ENCODE results near the gene TMEM91. TPM values are rescaled to one million over a fixed set of nuclear protein-coding genes. Genes with fewer than 3 reads are reported as not detected.

Gene TMEM91
- total and polyA plus RNA-seq, 2 donors (not counting 3 experiments of a cell fraction or from before 2014, with no cell fraction given) = 9.0 to 13.2 TPM

GRCh38 chr19:41359741-41360140 lies 16.6 kb upstream of the TMEM91 start:
- H4K20me1 ChIP-seq (replicated peaks; ENCODE audit: control insufficient read depth, extremely low read depth, insufficient read depth, low read length) = no peaks in the 10 kb centered on the region
- no peak overlapping the region for H3K9ac ChIP-seq (replicated peaks; ENCODE audit: extremely low read depth, insufficient read depth, low read length)
- no peak for DNase-seq (ENCODE audit: low read depth, low spot score)
- no peaks in the 10 kb centered on the region for H3K9me1 ChIP-seq (replicated peaks; ENCODE audit: control insufficient read depth, extremely low read depth, insufficient read depth, low read length)
- no peak overlapping the region for H3K27ac ChIP-seq (ENCODE audit: insufficient read depth, low read depth, low read length)
- no peak overlapping the region for H3K4me2 ChIP-seq (ENCODE audit: insufficient read depth, low read length)
- intact Hi-C loops (cut with micrococcal nuclease) (no loop called here), dilution Hi-C loops (cut with MboI; ENCODE audit: extremely low pct_ligation_motif_present, low sequenced_read_pairs) (no loop called here)
- H2AFZ ChIP-seq (ENCODE audit: low read depth, low read length) = no peak overlapping the region
- no peaks in the 10 kb centered on the region for H3K36me3 ChIP-seq (ENCODE audit: control insufficient read depth in 2 of 2, extremely low read depth in 1 of 2, insufficient read depth in 2 of 2, low read length in 2 of 2)
- no peak overlapping the region for H3K4me3 ChIP-seq (replicated peaks in 1 of 3; ENCODE audit: insufficient read depth in 1 of 3, low read depth in 1 of 3, low read length in 3 of 3)
- TF ChIP-seq MAX (IDR thresholded peaks at IDR 0.05; ENCODE audit: insufficient read depth, insufficient read length) = no peak
- no peak for TF ChIP-seq JUN (IDR thresholded peaks at IDR 0.05; ENCODE audit: borderline replicate concordance, insufficient read depth, insufficient read length, low read depth)
- TF ChIP-seq CTCF (IDR thresholded peaks at IDR 0.05; ENCODE audit: extremely low read depth in 1 of 2, insufficient read depth in 1 of 2, low read depth in 1 of 2, low read length in 2 of 2) = no peak
- TF ChIP-seq GATA2 (IDR thresholded peaks at IDR 0.05; ENCODE audit: insufficient read depth, insufficient read length, low read depth, low read length) = no peak
- no peak for TF ChIP-seq MYC (IDR thresholded peaks at IDR 0.05; ENCODE audit: low read depth, low read length)
- TF ChIP-seq FOS (IDR thresholded peaks at IDR 0.05; ENCODE audit: borderline replicate concordance, insufficient read depth, low read length) = no peak
- TF ChIP-seq POLR2A (IDR thresholded peaks at IDR 0.05; ENCODE audit: low read depth, low read length) = no peak
- no peak for TF ChIP-seq EZH2 (IDR thresholded peaks at IDR 0.05; ENCODE audit: borderline replicate concordance, low read depth, low read length, severe bottlenecking)
- CTCF ChIA-PET = no interaction called here
- FAIRE-seq = no peak
- no peaks in the 10 kb centered on the region for H3K27me3 ChIP-seq (ENCODE audit: control insufficient read depth in 2 of 2, insufficient read depth in 2 of 2, low read length in 2 of 2)
- POLR2A ChIA-PET = no interaction called here
- peaks cover 5% of the 10 kb centered on the region for H3K79me2 ChIP-seq (ENCODE audit: control insufficient read depth, insufficient read depth, low read length)
- peaks cover 4% of the 10 kb centered on the region for H3K4me1 ChIP-seq (ENCODE audit: control insufficient read depth, extremely low read depth, insufficient read depth, low read length)
- H3K9me3 ChIP-seq (replicated peaks; ENCODE audit: control insufficient read depth, insufficient read depth, low read length) = no peaks in the 10 kb centered on the region
- BruUV-seq (replicated peaks) = no TSS peak
